CD4-positive, alpha-beta T cell treated with Interleukin-4 for 1 hour (primary cell): ENCODE measurements around the gene BARX1.

ENCODE experiments used
- DNase-seq, 2 donors: peaks; one replicate each; pipeline ENCODE4 v3.0.0-alpha.2; 2020 to 2022

The BARX1 gene

DNA sequence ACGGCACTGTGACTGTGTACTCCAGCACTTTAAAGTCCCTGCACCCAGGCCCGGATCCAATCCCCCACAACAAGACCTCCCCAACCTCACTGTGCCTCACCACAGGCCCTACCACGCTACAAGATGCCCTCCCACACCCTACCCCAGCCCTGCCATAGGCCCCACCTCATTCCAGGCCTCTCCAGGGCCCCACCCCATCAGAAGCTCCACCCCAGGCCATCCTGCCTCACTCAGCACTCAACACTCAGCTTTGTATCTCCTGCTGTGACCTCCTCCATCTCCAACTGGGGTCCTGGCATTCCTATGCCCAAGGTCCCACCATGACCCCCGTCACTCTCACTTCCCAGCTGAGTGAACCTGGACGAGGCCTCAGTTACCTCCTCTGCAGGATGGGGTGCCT lies 38.8 kb downstream of the BARX1 start:
- DNase-seq: no peak

- no peak for DNase-seq
Measured at GRCh38 chr9:93911801-93912554, 43.2 kb downstream of the BARX1 start.

GRCh38 chr9:93911136-93911745 lies 43.9 kb downstream of the BARX1 start:
- DNase-seq: no peak

GRCh38 chr9:93910598-93910997 lies 44.6 kb downstream of the BARX1 start:
- no peak for DNase-seq

- no peak for DNase-seq
Measured at GRCh38 chr9:93910196-93910595, 45.0 kb downstream of the BARX1 start.

- no peak for DNase-seq
Measured at GRCh38 chr9:93909242-93909616, 45.9 kb downstream of the BARX1 start.

- DNase-seq: no peak
Measured at GRCh38 chr9:93908591-93909241, 46.4 kb downstream of the BARX1 start.

GRCh38 chr9:93907551-93908199 lies 47.5 kb downstream of the BARX1 start:
- no peak for DNase-seq

- DNase-seq: peak in 1 of 2 donors; percentile 1
Measured at GRCh38 chr9:93906195-93906880, 48.8 kb downstream of the BARX1 start.

GRCh38 chr9:93905473-93906133 lies 49.6 kb downstream of the BARX1 start:
- DNase-seq: peak in 1 of 2 donors; percentile 10

DNA sequence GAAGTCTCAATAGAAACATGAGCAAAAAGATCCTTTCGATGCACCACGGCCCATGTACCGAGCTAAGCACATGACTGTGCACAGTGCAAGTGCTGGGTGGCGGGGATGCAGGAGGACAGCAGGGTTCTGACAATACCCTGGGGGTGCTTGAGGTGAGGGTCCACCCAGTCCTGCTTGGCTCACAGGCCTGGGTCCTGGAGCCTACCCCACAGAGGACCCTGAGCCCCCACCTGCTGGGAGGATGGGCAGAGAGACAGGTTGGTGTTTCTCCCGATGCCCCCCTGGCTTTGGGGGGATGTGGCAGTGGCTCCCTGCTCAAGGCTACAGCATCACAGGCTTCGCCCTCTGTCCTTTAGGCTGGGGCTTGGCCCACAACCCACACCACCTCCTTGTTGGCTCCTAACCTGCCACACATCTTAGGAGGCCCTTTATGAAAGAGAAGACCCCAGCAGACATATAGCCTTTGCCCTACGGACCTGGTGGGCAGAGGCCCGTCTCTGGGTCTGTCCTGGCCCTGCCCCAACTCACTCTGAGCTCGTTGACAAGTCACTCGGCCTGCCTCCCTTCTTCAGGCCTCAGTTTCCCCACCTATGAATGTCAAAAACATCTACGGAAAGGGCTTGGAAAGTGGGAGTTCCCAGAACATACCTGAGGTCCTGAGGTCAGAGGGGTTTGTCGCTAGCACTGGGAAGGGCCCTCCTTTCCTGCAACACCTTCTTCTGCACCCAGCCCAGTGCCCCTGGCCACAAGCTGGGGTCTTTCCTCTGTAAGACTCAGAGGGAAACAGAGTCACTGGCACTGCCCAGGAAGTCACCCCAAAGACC lies 50.3 kb downstream of the BARX1 start:
- DNase-seq: peak in 1 of 2 donors; percentile 10

GRCh38 chr9:93903886-93904648 lies 51.1 kb downstream of the BARX1 start:
- peak in 1 of 2 donors; percentile 8 for DNase-seq

- peak in 1 of 2 donors; percentile 9 for DNase-seq
Measured at GRCh38 chr9:93902780-93903655, 52.1 kb downstream of the BARX1 start.

GRCh38 chr9:93902051-93902779 lies 52.9 kb downstream of the BARX1 start:
- DNase-seq: peak in 1 of 2 donors; percentile 9
